GM18858 (cell line): Measurements from ENCODE around the gene MT1X.

ENCODE experiments used
- ATAC-seq: cut with Tn5 transposase; IDR thresholded peaks from one replicate; pipeline ENCODE4 v1.9.1; 2021; ENCODE audit not compliant: unreplicated experiment

MT1X gene

DNA sequence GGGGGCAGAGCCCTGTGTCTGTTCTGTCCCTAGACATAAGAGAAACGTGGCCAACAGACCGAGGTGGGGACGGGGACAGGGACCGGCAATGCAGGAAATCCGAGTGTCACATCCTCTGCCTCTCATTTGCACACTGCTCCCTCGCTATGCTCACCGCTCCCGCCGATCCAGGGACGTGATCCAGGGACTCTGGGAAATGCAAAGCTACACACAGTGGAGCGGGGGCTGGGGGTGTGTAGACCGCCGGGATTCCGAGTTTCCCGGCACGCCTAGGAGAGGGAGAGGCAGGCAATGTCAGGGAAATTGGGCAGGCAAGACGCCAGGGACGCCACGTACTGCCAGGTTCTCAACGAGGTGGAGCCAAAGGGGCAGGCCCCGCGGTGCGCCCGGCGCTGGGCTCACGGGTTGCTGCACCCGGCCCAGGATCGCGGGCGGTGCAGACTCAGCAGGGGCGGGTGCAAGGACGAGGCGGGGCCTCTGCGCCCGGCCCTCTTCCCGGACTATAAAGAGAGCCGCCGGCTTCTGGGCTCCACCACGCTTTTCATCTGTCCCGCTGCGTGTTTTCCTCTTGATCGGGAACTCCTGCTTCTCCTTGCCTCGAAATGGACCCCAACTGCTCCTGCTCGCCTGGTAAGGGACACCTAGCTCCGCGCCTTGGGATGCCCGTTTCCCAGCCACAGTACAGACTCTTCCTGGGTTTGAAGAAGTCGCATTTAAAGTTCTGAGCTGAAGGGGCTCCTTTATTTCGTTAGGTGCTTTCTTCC lies at the start of gene MT1X:
Gene MT1X (plus strand): TSS at position 532 of the 764 bp plus-strand sequence. CDS start 71 bp downstream, at position 603.
- peak; percentile 83 for ATAC-seq

- ATAC-seq: no peak
These were observed 49.4 kb upstream of the MT1X start for GRCh38 chr16:56632848-56633365.

DNA sequence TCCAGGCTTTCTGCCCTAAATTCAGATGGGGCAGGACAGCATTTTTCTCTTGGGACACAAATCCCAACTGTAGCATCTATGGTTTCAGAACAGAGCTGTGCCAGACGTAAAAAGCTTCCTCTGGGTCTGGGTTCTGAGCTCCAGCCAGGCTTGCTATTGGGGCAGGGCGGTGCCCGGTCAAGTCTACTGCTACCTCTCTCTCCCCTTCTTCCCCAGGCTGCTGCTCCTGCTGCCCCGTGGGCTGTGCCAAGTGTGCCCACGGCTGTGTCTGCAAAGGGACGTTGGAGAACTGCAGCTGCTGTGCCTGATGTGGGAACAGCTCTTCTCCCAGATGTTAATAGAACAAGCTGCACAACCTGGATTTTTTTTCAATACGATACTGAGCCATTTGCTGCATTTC lies 48.7 kb upstream of the MT1X start:
- ATAC-seq: no peak

DNA sequence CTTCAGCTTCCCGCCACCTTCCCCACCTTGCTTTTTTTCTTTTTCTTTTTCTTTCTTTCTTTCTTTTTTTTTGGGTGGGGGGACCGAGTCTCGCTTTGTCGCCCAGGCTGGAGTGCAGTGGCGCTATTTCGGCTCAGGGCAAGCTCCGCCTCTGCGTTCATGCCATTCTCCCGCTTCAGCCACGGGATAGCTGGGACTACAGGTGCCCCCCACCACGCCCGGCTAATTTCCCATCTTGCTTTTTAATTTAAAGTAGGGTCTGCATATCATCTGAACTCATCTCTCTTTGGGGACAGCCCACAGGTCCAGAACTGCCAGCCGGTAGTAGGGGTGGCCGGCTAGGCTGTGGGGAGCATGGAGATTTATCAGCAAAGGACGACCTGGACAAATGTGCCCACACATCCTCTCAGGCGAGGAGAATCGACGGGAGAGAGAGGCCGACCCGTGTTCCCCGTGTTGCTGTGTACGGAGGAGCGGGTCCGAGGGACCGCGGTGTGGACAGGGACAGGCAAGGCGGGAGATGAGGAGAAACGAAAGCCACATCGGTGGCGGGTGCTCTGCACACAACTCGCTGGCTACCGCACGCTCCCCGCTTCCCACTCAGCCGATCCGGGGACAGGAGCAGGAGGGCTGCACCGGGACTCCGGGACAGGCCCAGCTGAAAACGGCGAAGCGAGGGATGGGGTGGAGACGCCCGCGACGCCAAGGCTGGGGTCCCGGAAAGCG lies 47.4 kb upstream of the MT1X start:
- ATAC-seq: no peak

GRCh38 chr16:56635441-56635967 lies 46.8 kb upstream of the MT1X start:
- ATAC-seq: no peak

GRCh38 chr16:56636616-56637413 lies 45.5 kb upstream of the MT1X start:
- ATAC-seq: no peak

GRCh38 chr16:56637814-56638750 lies 44.2 kb upstream of the MT1X start, which contains the start of gene MT1A:
Gene MT1A (plus strand): TSS chr16:56638666. CDS start chr16:56638739, 73 bp downstream.
- no peak for ATAC-seq

- no peak for ATAC-seq
These were observed 43.2 kb upstream of the MT1X start for GRCh38 chr16:56639045-56639444.

GRCh38 chr16:56640076-56640475 lies 42.2 kb upstream of the MT1X start:
- ATAC-seq: no peak

DNA sequence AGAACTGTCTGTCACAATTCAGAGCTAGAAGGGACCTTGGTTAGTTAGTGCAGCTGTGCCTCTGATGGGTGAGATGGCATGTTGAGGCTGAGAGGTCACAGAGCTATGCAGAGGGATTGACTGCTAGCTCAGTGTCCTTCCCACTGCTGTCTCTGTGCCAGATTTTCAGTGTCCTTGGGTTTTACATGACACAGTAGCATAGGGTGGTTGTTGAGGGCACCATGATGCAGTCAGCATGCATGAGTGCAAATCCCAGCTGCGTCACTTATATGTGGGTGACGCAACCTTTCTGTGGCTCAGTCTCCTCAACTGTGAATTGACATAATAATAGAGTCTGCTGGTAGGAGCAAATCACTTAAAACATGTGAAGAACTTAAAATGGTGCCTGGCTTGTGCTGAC lies 41.1 kb upstream of the MT1X start:
- no peak for ATAC-seq

- peak; percentile 53 for ATAC-seq
These were observed 39.0 kb upstream of the MT1X start for GRCh38 chr16:56643080-56643778.

DNA sequence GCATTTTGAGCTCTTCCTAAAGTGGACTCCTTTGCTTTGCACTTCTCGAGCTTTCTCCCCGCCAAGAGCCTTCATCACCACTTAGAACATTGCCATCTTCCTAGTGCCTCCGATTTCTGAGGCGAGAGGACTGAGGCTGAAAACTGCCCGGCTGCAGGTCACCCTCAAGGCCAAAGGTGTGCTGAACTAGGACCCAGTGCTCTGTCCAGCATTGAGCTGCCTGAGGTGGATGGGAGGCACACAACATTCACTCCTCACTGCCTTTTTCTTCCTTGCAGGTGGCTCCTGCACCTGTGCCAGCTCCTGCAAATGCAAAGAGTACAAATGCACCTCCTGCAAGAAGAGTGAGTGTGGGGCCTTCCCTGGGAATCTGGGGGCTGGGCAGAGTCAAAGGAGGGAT lies 38.4 kb upstream of the MT1X start:
- ATAC-seq: no peak

- no peak for ATAC-seq
These were observed 37.0 kb upstream of the MT1X start for GRCh38 chr16:56645311-56645710.

DNA sequence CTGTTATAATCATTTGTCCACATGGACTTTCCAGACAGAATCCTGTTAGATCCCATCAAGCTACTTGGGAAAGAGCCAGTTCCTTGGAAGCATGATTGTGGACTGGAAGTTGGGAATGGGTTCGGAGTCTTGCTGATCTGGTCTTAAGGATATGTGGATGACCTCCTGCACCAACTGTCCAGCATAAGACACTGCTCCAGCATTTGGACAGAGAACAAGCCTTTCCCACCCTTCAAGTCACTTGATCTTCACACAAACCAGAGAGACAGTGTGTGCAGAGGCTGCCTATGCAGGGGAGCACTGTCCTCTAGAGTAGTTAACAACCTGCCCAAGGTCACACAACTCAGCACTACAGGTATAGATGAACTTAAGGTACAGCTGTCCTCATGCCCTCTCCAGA lies 36.4 kb upstream of the MT1X start:
- ATAC-seq: no peak

DNA sequence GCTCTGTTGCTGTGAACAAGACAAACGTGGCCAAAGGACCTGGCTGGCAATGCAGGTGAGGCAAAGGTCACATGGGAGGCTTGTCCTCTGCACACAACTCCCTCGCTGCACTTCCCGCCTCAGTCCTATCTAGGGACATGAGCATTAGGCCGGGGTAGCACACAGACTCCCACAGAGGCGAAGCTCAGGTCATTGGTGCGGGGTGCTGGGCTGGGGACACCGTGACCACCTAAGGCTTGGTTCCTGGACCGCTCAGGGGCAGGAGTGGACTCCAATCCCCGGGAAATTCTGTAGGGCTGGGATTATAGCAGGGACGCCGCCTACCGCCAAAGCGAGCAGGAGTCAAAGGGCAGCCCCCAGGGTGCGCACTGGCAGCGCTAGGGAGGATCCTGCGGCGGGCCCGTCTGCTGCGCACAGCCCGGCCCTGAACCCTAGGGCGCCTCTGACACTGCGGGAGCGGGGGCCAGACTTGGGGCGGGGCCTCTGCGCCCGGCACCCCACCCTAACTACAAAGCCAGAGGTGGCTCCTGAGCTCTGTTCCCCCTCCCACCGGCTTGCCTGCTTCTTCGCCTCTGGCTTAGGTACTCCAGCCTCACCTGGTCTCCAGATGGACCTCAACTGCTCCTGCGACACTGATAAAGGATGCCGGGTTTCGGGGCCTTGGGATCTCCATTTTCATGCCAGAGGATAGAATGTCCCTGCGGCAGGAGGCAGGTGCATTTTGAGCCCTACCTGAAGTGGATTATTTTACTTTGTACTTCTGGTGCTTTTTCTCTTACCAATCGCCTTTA lies 34.4 kb upstream of the MT1X start:
- ATAC-seq: no peak

GRCh38 chr16:56649271-56649670 lies 33.0 kb upstream of the MT1X start:
- ATAC-seq: no peak

DNA sequence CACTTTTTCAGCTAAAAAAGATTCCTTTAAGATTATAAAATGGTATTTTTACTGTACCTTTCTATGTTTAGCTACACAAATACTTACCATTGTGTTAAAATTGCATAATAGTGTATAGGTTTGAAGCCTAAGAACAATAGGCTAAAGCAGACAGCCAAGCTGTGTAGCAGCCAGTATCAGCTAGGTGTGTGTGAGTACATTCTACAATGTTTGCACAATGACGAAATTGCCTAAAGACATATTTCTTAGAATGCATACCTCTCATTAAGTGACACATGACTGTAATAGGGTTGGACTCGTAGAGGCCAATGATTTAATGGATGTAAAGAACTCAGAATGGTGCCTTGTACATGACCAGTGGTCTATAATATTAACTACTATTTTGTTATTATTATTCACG lies 32.5 kb upstream of the MT1X start:
- no peak for ATAC-seq

- no peak for ATAC-seq
These were observed 30.7 kb upstream of the MT1X start, which contains the start of gene MT1B for GRCh38 chr16:56651586-56651985. Gene MT1B (plus strand): TSS chr16:56651886. CDS start chr16:56651954, 68 bp downstream.
